Kidney (tissue), 14 donors: ENCODE measurements around the gene CAMK2G. TPM values are rescaled to one million over a fixed set of nuclear protein-coding genes. Genes with fewer than 3 reads are reported as not detected.
A peak's percentile ranks its signal among the peaks of the same experiment; 100 is the strongest.

Experiments used
- DNase-seq, 5 donors: peaks; one replicate each; pipeline ENCODE4 v3.0.0-alpha.2; 2013 to 2020
- FAIRE-seq: peaks from 2 replicates; lab custom pipeline; 2012; peaks lifted over from hg19 to GRCh38; lab: Jason Lieb, UNC
- H3K27ac ChIP-seq, 2 donors: one replicate each; pipeline ENCODE4 v1.7.0; 2013; ENCODE audit warnings: low read depth in 2 of 2, low read length in 2 of 2, inconsistent platforms in 1 of 2
- H3K27me3 ChIP-seq: one replicate; pipeline ENCODE4 v1.7.1; 2013; ENCODE audit warnings: low read length, inconsistent platforms; ENCODE audit not compliant: control insufficient read depth, insufficient read depth
- H3K36me3 ChIP-seq, 3 donors: one replicate each; pipeline versions ENCODE4 v1.7.0 to v1.7.1; 2013; ENCODE audit warnings: low read length in 3 of 3, control low read depth in 1 of 3, inconsistent platforms in 1 of 3; ENCODE audit not compliant: insufficient read depth in 3 of 3, control insufficient read depth in 2 of 3
- H3K4me1 ChIP-seq, 3 donors: one replicate each; pipeline versions ENCODE4 v1.7.0 to v1.7.1; 2013; ENCODE audit warnings: low read length in 3 of 3, inconsistent platforms in 1 of 3, low read depth in 1 of 3; ENCODE audit not compliant: control insufficient read depth in 2 of 3, insufficient read depth in 2 of 3
- H3K4me3 ChIP-seq, 3 donors: one replicate each; pipeline versions ENCODE4 v1.7.0 to v1.8.1; 2013; ENCODE audit warnings: low read length in 3 of 3, control low read depth in 1 of 3, inconsistent platforms in 1 of 3
- H3K9ac ChIP-seq, 3 donors: one replicate each; pipeline versions ENCODE4 v1.7.0 to v1.7.1; 2013; ENCODE audit warnings: low read length in 3 of 3, control low read depth in 1 of 3, inconsistent platforms in 1 of 3
- H3K9me3 ChIP-seq, 3 donors: one replicate each; pipeline versions ENCODE4 v1.7.0 to v1.7.1; 2013; ENCODE audit warnings: low read length in 3 of 3, control low read depth in 1 of 3, inconsistent platforms in 1 of 3; ENCODE audit not compliant: control insufficient read depth in 2 of 3, insufficient read depth in 1 of 3
- intact Hi-C: fragments of 100-400 bp; cut with DNase I; formaldehyde crosslinking; loops from one replicate; pipeline ENCODE4 v1.11.1; 2022
- polyA plus RNA-seq: library from polyadenylated mRNA; stranded (reverse); fragments of 350-450 nt; fragmentation: Illumina TruSeq; extraction: RNeasy Lipid Tissue Mini Kit (QIAGEN cat#74804); gene quantifications from one replicate; pipeline ENCODE4 v1.2.3, GENCODE V29; 2014; ENCODE audit warnings: low read depth, low replicate concordance; ENCODE audit not compliant: insufficient read depth
- total RNA-seq: library from RNA; stranded (reverse); fragmentation: NEBNext Ultra II Directional; extraction: Animal tissue kit (Norgen Biotek cat#: 25700); gene quantifications from one replicate; pipeline ENCODE4 v1.2.1, GENCODE V29; 2021
- TF ChIP-seq, protein P1 (sequence below): IDR thresholded peaks from 3 replicates; pipeline ENCODE4 v1.5.1; 2012; ENCODE audit warnings: mild to moderate bottlenecking, moderate library complexity, borderline replicate concordance; ENCODE audit not compliant: insufficient read depth; ENCODE audit errors: extremely low read depth
- donor health status: control.
- donor health status: control.
- donor health status: control.
- donor health status: control.
- donor health status: control.
- donor health status: DM: yes; HTN: yes; CAD: no.
- donor health status: Normal renal cell carcinoma (clear cell type).

Gene CAMK2G
- total and polyA plus RNA-seq, 2 donors from 2014 or later = 21.0 to 29.1 TPM

DNA sequence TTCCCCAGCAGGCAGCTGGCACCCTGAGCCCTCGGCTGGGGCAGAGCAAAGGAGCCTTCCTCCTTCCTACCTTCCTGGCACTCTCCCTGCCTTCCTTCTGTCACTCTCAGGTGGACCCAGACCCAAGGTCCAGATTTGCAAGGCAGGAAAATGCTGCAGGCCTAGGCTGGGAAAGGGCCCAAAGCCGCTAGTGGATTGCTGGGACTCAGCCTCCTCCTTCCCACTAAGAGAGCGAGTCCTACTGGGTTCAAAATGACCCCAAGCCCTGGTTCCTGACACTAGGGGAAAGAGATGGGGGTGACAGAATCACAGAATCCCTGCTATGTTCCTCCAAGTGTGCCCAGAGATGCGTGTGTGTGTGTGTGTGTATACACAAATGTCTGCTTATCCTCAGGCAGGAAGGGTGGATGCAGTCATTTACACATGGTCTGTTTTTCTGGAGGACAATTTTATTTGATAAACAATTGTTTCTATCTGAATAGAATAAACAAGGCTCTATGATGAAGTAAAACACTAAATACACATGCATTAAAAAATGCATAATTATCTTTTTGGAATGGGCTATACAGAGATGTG is 35.3 kb upstream of the CAMK2G start:
- H3K27ac ChIP-seq = peak overlapping the region in 1 of 2 donors; percentile 28
- no peaks in the 10 kb centered on the region for H3K36me3 ChIP-seq
- no peak overlapping the region for H3K4me3 ChIP-seq
- FAIRE-seq (no peak), DNase-seq (peak in 1 of 5 donors; percentile 67)
- peaks cover 6 to 33% (median 8%) of the 10 kb centered on the region in 3 donors for H3K4me1 ChIP-seq
- H3K9me3 ChIP-seq = no peaks in the 10 kb centered on the region
- no peak overlapping the region for H3K9ac ChIP-seq
- TF ChIP-seq, protein P1, sequence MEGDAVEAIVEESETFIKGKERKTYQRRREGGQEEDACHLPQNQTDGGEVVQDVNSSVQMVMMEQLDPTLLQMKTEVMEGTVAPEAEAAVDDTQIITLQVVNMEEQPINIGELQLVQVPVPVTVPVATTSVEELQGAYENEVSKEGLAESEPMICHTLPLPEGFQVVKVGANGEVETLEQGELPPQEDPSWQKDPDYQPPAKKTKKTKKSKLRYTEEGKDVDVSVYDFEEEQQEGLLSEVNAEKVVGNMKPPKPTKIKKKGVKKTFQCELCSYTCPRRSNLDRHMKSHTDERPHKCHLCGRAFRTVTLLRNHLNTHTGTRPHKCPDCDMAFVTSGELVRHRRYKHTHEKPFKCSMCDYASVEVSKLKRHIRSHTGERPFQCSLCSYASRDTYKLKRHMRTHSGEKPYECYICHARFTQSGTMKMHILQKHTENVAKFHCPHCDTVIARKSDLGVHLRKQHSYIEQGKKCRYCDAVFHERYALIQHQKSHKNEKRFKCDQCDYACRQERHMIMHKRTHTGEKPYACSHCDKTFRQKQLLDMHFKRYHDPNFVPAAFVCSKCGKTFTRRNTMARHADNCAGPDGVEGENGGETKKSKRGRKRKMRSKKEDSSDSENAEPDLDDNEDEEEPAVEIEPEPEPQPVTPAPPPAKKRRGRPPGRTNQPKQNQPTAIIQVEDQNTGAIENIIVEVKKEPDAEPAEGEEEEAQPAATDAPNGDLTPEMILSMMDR = no peak
- intact Hi-C loops = no loop called here
- no peaks in the 10 kb centered on the region for H3K27me3 ChIP-seq

DNA sequence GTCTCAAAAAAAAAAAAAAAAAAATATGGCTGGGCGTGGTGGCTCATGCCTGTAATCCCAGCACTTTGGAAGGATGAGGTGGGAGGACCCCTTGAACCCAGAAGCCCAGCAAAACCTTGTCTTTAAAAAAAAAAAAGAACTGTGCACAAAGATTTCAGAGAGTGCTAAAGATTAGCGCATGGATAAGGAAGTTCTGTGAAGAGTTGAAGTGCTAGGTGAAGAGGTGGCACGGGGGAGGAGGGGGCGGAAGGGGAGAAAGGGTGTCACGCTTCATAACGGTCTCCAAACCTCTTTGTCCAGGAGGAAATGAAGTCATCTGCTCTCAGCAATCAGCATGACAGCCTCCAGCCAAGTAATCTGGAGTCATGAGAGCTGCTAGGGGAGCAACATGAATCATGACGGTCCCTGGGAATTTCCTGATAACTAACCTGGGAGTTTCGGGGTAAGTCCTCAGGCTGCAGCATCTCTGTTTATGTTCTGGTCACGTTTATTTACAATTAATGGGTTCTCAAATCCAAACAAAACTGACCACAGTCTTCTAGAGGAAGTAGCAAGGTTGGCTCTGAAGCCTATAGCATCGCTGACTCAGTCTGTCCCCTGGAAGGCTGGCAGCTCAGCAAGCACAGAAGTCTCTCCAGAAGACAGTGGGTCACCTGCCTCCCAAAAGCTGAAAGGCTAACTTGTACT is 34.6 kb upstream of the CAMK2G start:
- TF ChIP-seq, protein P1 = no peak
- Histone ChIP-seq H3K9me3 (no peaks in the 10 kb centered on the region), H3K27ac (no peak overlapping the region), H3K4me3 (no peak overlapping the region), H3K4me1 (peaks cover 6 to 33% (median 8%) of the 10 kb centered on the region in 3 donors), H3K27me3 (no peaks in the 10 kb centered on the region), H3K9ac (no peak overlapping the region), H3K36me3 (no peaks in the 10 kb centered on the region)
- FAIRE-seq (no peak), DNase-seq (peak in 4 of 5 donors; percentile 65 to 81 (median 73))
- intact Hi-C loops = no loop called here

DNA sequence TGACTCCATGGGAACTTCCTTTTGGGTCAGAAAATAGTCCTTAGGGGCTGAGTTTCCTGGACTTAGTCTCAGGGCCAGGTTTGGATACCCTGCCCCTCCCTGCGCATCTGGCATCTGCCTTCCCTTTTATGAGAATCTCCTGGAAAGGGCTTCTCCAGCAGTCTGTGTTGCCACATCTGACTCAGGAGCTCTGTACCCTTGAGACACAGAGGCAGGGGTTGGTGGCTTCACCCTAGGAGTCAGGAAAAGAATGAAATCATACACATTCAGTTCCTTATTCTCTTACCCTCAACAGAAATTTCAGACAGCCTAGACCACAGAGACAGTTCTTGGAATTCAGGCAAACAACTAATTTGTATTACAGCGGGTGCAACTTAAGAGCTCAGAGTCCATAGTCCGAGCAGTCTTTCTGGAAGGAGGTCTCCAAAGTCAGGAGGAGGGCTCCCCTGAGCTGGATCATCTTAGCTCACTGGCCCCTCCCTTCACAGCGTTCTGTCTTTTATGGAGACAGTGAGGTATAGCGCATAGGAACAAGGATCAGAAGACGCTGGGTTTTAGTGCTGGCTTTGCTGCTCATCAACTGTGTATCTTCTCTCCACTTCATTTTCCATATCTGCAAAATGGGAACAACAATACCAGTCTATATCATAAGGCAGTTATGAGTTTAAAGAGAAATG is 33.6 kb upstream of the CAMK2G start:
- Histone ChIP-seq H3K9ac (no peak overlapping the region), H3K27ac (peak overlapping the region; percentile 38 to 70), H3K4me1 (peaks cover 6 to 31% (median 8%) of the 10 kb centered on the region in 3 donors), H3K27me3 (no peaks in the 10 kb centered on the region), H3K36me3 (no peaks in the 10 kb centered on the region), H3K4me3 (no peak overlapping the region), H3K9me3 (no peaks in the 10 kb centered on the region)
- intact Hi-C loops = no loop called here
- FAIRE-seq (no peak), DNase-seq (peak in 1 of 5 donors; percentile 45)
- TF ChIP-seq, protein P1 = no peak
